Osteoblast (primary cell): ENCODE results near the gene NOVA1. TPM values are rescaled to one million over a fixed set of nuclear protein-coding genes. Genes with fewer than 3 reads are reported as not detected.

Experiments used
- DNase-seq: peaks from one replicate; pipeline ENCODE4 v3.0.0; 2011; ENCODE audit warnings: low spot score, mixed read lengths; ENCODE audit not compliant: insufficient read length; ENCODE audit errors: missing footprints
- H2AFZ ChIP-seq: 2 replicates; pipeline ENCODE4 v1.6.0; 2011; ENCODE audit warnings: mild to moderate bottlenecking, low read length
- H3K27ac ChIP-seq: 2 replicates; pipeline ENCODE4 v1.5.1; 2011; ENCODE audit warnings: mild to moderate bottlenecking, low read depth, low read length, moderate library complexity
- H3K27me3 ChIP-seq: 2 replicates; pipeline ENCODE4 v1.6.0; 2012; ENCODE audit warnings: mild to moderate bottlenecking, control low read depth, inconsistent platforms, low read length, moderate library complexity; ENCODE audit not compliant: insufficient read depth
- H3K36me3 ChIP-seq: 2 replicates; pipeline ENCODE4 v1.5.1; 2011; ENCODE audit warnings: mild to moderate bottlenecking, low read length, control low read depth, moderate library complexity; ENCODE audit not compliant: insufficient read depth
- H3K4me1 ChIP-seq: 2 replicates; pipeline ENCODE4 v1.5.1; 2011; ENCODE audit warnings: mild to moderate bottlenecking, low read length, control low read depth, moderate library complexity; ENCODE audit not compliant: insufficient read depth
- H3K4me2 ChIP-seq: 2 replicates; pipeline ENCODE4 v1.6.0; 2011; ENCODE audit warnings: mild to moderate bottlenecking, low read length; ENCODE audit not compliant: insufficient read depth
- H3K4me3 ChIP-seq: fragments of 200-600 bp; sonication (generic); 3 replicates; pipeline ENCODE4 v1.5.1; 2012; ENCODE audit warnings: mild to moderate bottlenecking, low read length, inconsistent platforms; ENCODE audit not compliant: insufficient read depth
- H3K79me2 ChIP-seq: 2 replicates; pipeline ENCODE4 v1.6.0; 2012; ENCODE audit warnings: mild to moderate bottlenecking, low read length, control low read depth, inconsistent platforms; ENCODE audit not compliant: insufficient read depth
- H3K9me3 ChIP-seq: 2 replicates; pipeline ENCODE4 v1.5.1; 2011; ENCODE audit warnings: low read depth, low read length, control low read depth
- H4K20me1 ChIP-seq: 2 replicates; pipeline ENCODE4 v1.6.0; 2012; ENCODE audit warnings: mild to moderate bottlenecking, low read length, control low read depth; ENCODE audit not compliant: insufficient read depth
- CTCF ChIP-seq: IDR thresholded peaks from 2 replicates; pipeline ENCODE4 v1.5.1; 2011; ENCODE audit warnings: mild to moderate bottlenecking, low read depth, low read length, moderate library complexity; ENCODE audit errors: extremely low read depth
- total RNA-seq: library from RNA; depleted of rRNA; stranded (reverse); fragments of >200 nt; gene quantifications from 2 replicates; pipeline ENCODE4 v1.2.3, GENCODE V29; 2012

The NOVA1 gene
- total RNA-seq, 1 donor: 0.36 TPM

GRCh38 chr14:26538176-26538575 is 59.7 kb downstream of the NOVA1 start:
- H3K4me3 ChIP-seq: no peak overlapping the region
- H4K20me1 ChIP-seq: no peaks in the 10 kb centered on the region
- no peaks in the 10 kb centered on the region for H3K9me3 ChIP-seq
- no peaks in the 10 kb centered on the region for H3K27me3 ChIP-seq
- H3K4me2 ChIP-seq: no peak overlapping the region
- no peaks in the 10 kb centered on the region for H3K36me3 ChIP-seq
- H2AFZ ChIP-seq: no peak overlapping the region
- no peaks in the 10 kb centered on the region for H3K4me1 ChIP-seq
- H3K79me2 ChIP-seq: no peaks in the 10 kb centered on the region
- no peak overlapping the region for H3K27ac ChIP-seq
- TF ChIP-seq CTCF: no peak
- DNase-seq: no peak

- Histone ChIP-seq H3K79me2 (no peaks in the 10 kb centered on the region), H3K36me3 (no peaks in the 10 kb centered on the region), H2AFZ (no peak overlapping the region), H4K20me1 (no peaks in the 10 kb centered on the region), H3K27me3 (no peaks in the 10 kb centered on the region), H3K4me1 (no peaks in the 10 kb centered on the region), H3K4me2 (no peak overlapping the region), H3K9me3 (peaks cover 4% of the 10 kb centered on the region), H3K27ac (no peak overlapping the region), H3K4me3 (no peak overlapping the region)
- no peak for TF ChIP-seq CTCF
- DNase-seq: no peak
These were observed 65.9 kb downstream of the NOVA1 start for GRCh38 chr14:26531894-26532293.

- Histone ChIP-seq H3K36me3 (no peaks in the 10 kb centered on the region), H3K4me3 (no peak overlapping the region), H3K9me3 (peaks cover 5% of the 10 kb centered on the region), H3K4me1 (no peaks in the 10 kb centered on the region), H4K20me1 (no peaks in the 10 kb centered on the region), H3K27ac (no peak overlapping the region), H3K4me2 (no peak overlapping the region), H3K27me3 (no peaks in the 10 kb centered on the region), H3K79me2 (no peaks in the 10 kb centered on the region), H2AFZ (no peak overlapping the region)
- DNase-seq: peak; percentile 25
- no peak for TF ChIP-seq CTCF
These were observed 69.2 kb downstream of the NOVA1 start for GRCh38 chr14:26528415-26529182.

GRCh38 chr14:26527095-26527494 is 70.7 kb downstream of the NOVA1 start:
- H3K4me1 ChIP-seq: no peaks in the 10 kb centered on the region

More at GRCh38 chr14:26527095-26527494, 70.7 kb downstream of the NOVA1 start:
- Histone ChIP-seq H3K27ac (no peak overlapping the region), H2AFZ (no peak overlapping the region), H3K27me3 (no peaks in the 10 kb centered on the region), H3K9me3 (peaks cover 9% of the 10 kb centered on the region), H3K4me2 (no peak overlapping the region), H4K20me1 (no peaks in the 10 kb centered on the region), H3K79me2 (no peaks in the 10 kb centered on the region), H3K4me3 (no peak overlapping the region), H3K36me3 (no peaks in the 10 kb centered on the region)
- no peak for DNase-seq
- no peak for TF ChIP-seq CTCF
